Measurements from ENCODE around the gene RRP1B.

GRCh38 chr21:43624339-43624738 lies 35.0 kb upstream of the RRP1B start:
- TF ChIP-seq CTCF (IDR thresholded peaks at IDR 0.05; ENCODE audit: insufficient read depth, low read length) (no peak), GABPA (IDR thresholded peaks at IDR 0.05; ENCODE audit: low read depth) (no peak)
